Iris pigment epithelial cell (primary cell): ENCODE data around the gene RER1.

Experiments
- DNase-seq: peaks from one replicate; pipeline ENCODE4 v3.0.0-alpha.2; 2011; ENCODE audit warnings: low read depth

The RER1 gene

DNA sequence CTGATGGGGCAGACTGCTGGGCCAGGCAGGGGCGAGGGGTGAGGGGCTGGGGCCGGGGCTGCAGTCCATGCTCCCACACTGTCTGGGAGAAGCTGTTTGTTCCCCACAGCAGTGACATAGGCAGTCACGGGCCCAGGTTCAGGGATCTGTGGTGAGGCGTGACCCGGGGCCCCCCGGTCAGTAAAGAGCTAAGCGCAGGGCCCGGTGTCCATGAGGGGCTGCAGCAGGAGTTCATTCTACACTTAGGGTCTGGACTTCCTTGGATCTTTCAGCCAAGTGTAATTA, 16.3 kb downstream of the RER1 start:
- DNase-seq: no peak

DNA sequence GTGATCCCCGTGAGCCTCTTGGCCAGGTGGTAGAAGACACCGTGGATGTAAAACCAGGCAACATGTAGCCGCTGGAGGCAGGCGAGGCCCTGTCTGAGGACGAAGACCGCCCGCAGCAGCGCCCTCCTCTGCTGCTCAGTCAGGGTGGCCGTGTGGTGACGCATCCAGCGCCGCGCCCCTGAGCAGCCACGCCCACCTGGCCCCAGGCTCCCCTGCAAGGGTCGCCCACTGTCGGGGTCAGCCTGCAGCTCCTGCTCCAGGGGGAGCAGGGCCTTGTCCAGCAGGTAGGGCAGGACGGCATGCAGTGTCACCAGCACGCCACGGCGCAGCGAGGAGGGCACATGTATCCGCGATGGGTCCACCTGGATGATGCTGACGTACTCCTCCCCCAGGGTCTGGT, 16.8 kb downstream of the RER1 start:
- no peak for DNase-seq

DNA sequence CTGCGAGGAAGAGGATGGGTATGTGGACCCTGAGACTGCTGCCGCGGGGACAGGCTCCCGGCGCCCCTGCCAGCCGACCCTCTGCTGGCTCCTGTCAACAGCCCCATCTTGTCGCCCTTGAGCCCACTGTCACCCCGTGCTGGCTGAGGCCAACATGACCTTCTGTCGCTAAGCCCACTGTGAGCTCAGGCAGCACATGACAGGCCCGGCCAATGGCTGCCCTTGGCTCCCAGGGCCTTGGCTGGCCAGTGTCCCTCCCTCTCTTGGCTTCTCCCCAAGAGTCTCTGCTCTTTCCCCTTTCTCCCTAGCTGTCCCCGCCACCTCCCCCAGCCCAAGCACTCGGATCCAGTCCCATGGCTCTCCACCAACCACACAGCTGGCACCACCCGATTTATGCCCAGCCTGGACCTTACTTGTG, 17.2 kb downstream of the RER1 start:
- DNase-seq: no peak

DNA sequence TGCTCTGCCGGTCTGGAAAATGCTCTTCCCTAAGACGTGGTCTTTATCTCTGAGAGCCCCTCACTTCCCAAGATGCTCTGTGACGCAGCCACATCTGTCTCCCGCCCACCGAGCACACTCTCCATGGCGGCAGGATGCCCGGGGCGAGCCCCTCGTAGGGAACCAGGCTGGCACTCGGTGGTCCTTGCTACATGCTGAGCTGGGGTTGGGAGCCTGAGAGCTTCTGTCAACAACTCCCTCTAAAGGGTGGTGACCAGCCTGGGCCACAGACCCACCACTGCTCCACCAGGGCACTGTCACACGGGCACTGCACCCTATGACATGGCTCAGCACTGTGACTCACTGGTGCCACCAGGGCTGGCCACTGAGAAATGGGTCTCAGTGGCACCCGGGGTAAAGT, 18.1 kb downstream of the RER1 start:
- no peak for DNase-seq

DNA sequence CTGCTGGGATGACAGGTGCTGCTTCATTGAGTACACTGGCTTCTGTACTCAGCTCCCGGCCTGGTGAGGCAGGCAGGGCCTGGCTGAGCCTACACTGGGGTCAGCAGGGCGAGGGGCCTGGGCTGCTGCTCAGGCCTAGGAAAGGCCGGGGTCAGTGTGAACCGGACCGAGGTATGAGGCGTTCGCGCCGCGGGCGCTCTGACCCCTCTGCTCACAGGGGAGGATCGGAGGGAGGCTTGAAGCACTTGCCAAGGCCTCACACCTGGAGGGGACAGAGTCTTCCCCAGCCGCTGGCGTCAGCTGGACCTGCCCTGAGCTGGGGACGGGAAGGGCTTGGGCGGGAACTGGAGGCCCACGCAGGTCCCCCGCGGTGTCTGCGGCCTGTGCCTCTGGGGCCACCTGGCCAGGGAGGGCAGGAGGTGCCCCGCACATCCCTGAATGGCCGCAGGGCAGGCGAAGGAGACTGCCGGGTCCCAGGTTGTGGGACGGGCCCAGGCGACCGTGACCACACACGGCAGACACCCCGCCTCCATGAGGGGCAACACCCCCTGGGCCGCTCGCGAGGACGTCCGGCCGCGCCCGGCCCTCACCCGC, 20.3 kb downstream of the RER1 start:
- no peak for DNase-seq

DNA sequence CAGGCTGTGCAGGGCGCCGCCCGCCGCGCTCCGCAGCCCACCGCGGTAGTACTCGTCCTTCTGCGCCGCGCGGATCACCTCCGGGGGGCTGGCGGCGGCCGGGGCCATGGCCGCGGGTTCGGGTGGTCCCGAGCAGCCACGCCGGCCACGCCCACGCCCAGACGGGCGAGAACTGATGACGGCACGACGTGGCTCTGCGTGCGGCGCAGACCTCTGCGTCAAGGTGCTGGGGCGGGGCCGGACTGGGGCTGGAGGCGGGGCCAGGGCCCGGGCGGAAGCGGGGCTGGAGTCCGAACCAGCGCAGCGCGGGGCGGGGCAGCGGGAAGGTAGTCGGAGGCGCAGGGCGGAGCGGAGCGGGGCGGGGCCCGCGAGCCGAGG, 20.7 kb downstream of the RER1 start, which contains the start of gene PEX10:
Gene PEX10, minus strand, starts transcription at position 170 of the 378 bp plus-strand sequence. Its CDS starts 62 bp downstream, at position 108.
- peak; percentile 94 for DNase-seq

DNA sequence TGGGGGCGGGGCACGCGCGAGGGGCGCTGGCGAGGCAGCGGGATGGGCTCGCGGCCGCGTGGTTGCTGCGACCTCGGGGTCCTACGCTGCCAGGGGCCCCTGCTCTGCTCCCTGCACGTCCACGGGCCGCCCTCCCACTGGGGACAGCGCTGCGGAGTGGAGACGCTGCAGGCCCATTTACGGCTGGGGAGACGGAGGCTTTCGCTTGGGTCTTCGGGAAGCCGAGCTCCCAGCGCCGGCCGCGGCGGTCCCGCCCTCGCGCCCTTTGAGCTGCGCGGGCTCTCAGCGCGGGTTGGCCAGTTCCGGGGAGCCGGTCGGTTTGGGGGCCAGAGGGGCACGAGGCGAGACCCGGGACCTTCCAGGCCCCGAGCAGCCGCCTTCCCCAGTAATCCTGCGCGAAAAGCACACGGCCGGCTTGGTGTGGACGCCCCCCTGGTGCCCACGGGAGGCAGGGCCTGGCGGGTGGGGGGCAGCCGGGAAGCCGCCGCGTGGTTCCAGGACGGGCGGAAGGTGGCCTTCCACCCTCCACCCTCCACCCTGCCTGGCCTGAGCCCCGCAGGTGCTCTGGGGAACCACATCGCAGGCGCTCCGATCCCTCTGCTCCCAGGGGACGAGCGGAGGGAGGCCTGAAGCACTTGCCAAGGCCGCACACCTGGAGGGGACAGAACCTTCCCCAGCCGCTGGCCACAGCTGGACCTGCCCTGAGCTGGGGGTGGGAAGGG, 21.3 kb downstream of the RER1 start:
- DNase-seq: peak; percentile 62

DNA sequence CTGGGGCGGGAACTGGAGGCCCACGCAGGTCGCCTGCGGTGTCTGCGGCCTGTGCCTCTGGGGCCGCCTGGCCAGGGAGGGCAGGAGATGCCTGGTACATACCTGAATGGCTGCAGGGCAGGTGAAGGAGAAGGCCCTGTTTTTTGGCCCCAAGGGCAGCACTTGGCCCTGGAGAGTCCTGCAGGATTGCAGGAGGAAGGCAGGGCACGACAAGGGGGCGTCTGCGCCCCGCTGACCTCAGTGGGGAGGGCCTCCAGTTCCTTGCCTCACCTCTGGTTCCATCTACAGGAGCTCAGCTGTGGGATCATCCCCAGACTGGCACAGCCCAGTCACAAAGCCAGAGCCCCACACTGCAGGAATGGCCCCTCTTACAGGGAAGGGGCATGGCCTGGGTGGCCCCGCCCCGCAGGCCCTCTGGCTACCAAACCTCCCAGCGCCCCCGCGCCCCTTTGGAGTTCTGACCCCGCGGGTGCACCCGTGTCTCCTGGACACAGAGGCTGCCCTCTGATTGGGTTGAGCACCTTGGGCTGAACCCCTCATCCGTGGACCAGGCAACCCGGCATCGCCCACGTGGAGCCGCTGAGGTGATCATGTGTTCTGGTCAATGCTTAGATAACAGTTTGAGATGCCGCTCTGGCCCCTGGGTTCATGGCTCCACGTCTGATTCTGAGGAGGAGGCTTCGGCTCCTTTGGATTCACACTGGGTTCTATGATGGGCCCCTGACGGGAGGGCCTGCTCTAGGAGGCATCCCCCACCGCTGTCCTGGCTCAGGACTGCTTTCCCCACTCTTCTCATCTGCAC, 22.1 kb downstream of the RER1 start:
- no peak for DNase-seq

DNA sequence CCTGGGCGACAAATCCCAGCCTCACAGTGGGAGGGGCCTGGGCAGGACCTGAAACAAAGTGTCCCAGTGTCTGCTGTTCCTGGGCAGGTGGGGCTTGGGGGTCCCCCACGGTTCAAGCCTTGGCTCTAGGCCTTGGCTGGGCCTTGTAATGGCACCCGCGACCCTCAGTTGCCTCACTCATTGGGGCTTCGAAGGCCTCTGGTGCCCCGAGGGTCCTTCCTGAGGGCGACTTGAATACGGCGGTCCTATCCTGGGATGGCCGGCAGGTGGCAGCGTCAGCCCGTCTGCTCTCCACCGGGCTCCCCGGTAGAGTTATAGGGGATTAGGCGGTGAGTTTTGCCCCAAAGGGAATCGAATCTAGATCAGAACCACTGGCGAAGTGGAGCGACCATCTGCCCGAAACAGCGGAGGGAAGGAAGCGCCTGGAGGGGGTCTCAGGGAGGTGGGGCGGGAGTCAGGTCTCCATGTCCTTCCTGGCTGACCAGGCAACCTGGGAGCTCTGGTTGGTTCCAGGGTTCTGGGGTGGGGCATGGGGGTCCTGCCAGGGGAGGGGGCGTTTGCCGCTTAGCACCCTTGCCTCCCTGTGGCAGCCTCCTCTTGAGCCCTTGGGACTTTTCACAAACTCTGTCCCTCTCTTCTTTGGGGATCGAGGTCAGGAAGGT, 22.8 kb downstream of the RER1 start:
- peak; percentile 42 for DNase-seq

DNA sequence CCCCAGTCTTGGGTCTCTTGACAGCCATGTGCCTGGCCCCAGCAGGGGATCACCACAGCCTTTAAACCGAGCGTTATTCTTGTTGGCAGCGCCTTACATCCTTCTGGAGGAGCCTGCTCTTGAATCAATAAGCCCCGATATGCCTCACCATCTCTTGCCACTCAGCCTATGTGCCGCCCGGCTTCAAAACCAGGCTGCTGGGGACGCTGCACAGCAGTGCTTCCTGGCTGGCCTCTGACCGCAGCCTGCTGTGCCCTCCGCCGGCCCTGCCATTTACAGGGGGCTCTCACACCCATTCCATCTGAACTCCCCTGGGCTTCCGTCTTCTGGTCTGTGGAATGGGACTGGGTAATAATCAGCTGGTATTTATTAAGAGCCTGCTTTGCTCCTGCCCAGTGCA, 23.7 kb downstream of the RER1 start:
- no peak for DNase-seq

DNA sequence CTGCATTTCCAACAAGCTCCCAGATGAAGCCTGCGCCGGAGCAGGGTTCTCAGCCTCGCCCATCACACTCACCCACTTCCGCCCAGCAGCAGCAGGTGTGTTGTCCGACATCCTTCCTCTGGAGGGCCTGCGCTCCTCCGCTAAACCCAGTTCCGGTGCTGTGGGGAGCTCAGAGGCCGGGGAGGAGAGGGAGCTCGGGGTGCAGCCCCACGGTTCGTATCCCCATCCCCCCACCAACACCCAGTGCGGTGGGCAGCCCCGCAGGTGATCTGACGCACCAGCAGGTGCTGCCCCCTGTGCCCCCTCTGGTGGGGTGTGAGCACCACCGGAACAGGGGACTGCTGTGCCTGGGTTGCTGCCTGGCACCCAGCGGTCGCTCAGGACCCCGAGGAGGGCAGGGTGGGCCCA, 24.2 kb downstream of the RER1 start:
- DNase-seq: no peak

DNA sequence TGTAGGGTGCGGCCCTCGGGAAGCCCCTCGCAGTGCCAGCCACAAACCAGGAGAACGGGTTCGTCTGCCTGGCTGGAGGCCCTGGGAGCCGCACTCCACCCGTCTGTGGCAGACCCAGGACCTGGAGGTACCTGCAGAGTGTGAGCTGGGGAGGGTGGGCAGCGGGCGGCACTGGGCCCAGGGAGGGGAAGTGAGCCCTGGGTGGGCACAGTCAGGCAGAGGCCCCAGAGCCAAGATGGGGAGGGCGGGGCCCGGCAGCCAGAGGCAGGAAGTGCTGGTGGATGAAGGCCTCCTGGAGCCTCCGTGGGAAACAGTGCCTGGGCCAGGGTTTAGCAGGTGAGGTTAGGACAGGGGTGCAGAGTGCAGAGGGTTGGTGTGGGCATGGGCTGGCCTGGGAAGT, 24.8 kb downstream of the RER1 start:
- DNase-seq: no peak

DNA sequence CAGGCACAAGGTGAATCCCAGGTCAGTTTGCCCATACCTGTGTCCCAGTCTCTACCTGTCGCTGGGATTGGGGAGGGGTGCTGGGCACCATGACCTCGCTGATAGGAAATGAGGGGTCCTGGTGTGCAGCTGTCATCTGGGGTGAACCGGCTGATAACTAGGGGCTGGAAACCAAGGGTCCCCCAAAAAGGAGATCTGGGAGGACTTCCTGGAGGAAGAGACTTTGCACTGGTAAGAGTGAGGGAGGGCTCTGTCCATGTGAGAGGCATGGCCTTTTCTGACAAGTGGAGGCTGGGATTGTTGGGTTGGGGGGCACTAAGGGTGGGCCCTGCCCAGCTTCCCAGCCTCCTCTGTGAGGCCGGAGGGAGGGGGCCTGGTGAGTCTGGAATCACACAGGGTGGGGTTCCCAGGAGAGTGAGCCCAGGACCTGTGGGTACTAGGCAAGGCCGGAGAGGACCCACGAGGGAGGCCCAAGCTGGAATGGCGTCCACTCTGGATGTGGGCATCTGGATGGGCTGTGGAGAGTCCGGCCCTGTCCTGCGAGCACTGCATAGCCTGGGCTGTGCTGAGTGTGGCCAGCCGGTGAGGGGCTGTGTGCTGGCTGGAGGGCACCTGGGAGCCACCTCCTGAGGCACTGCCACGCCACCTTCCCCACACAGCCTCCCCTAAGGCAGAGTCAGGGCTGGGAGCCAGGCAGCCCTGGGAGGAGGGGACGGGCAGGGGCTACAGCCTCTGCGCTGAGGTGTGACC, 25.6 kb downstream of the RER1 start:
- no peak for DNase-seq

DNA sequence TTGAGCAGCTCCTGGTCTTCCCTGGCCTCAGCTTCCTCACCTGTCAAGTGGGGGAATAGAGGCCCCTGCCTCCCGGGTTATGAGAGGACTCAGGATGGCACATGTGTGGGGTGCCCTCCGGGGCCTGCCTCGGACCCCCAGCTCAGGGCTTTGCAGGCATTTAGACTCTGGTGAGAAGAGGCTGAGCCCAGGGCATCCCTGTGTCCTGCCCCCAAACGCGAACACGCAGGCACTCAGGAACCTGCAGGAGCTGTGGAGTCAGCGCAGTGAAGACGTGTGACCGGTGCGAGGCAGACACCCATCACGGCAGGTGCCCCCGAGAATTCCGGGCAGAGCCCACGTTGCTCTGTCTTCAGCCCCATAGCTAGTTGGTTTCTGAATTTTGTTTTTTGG, 26.2 kb downstream of the RER1 start:
- no peak for DNase-seq

DNA sequence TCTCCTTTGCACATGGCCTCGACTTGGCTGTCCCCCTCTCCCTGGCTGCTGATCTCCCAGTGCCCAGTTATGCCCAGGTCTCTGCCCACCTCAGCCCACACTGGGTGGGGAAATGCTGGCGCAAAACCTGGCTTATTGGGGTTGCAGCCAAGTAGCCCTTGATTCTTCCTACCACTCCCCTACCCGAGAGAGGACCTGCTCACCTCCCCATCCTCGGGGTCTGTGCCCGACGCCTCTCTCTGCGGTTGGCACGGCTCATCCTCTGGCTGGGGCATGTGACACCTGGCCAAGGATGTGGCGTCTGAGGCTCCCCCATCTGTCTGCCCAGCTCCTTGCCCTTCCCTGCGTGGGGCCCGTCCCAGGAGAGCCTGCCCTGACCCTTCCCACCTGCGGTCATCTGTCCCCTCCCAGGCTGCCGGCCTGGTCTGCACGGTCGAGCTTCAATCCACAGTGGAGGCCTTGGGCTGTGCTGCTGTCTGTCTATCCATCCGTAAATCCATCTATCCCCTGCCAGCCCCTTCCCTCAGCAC, 27.2 kb downstream of the RER1 start:
- no peak for DNase-seq

DNA sequence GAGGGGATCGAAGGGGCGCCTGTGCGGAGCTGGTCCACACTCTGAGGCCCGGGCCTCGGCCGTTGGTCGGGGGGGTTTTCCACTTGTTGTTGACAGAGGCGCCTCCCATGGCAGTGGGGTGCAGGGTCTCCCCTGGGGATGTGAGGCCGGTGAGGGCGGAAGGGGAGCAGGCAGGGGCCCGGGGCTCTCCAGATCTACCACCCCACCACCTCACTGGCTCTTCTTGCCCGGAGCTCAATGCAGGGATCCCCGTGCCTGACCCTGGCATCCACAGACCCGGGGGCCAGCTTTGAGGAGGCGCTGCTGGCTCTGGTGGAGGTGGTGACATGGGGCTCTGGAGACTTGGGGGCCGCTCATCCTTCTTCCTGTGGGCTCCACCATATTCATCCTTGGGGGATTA, 27.8 kb downstream of the RER1 start:
- no peak for DNase-seq

DNA sequence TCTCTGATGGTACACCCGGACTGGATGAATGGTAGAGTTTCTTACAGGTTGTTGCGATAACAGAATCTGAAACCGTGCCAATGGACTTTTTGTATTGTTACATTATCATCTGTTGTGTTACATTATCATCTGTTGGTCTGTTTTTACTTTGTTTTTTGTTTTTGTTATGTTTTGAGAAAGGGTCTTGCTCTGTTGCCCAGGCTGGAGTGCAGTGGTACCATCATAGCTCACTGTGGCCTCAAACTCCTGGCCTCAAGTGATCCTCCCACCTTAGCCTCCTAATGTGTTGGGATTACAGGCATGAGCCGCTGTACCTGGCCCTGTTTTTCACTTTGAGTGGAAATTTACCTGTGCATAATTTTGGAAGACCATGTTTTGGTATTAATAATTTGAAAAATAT, 30.9 kb downstream of the RER1 start:
- DNase-seq: no peak

DNA sequence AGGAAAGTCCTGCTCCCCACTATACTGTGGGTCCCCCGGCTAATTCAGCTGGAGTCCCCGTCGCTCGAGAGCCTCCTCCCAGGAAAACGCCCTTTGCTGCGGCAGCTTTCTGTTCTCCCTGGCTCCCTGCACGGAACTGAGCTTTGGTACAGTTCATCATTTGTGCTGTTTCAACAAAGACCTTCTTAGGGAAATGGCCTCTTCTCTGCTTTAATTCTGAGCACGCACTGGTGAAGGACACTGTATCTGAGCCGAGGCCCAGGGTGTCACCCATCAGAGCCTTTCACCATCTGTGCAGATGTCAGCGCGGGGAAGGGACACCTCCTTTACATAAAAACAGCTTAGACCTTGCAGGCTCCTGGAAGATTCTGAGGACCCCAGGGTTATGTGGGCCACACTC, 34.3 kb downstream of the RER1 start:
- no peak for DNase-seq

DNA sequence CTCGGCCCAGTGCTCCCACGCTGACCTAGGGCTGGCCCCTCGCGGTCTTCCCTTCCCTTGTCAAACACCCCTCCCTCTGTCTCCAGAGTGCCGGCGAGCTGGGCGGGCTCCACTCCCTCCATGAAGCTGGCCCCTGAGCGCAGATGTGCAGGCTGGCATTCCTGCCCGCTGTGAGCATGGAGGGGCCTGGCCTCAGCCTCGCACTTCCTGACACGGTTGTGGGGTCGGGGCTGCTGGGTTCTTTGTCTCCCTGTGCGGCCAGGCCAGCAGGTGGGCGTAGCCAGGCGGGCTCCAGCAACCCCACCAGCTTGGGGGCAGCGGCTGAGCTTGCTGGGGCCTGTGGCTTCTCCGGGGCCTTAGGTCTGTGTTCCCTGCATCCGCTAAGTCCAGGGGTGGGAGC, 34.9 kb downstream of the RER1 start:
- DNase-seq: no peak

DNA sequence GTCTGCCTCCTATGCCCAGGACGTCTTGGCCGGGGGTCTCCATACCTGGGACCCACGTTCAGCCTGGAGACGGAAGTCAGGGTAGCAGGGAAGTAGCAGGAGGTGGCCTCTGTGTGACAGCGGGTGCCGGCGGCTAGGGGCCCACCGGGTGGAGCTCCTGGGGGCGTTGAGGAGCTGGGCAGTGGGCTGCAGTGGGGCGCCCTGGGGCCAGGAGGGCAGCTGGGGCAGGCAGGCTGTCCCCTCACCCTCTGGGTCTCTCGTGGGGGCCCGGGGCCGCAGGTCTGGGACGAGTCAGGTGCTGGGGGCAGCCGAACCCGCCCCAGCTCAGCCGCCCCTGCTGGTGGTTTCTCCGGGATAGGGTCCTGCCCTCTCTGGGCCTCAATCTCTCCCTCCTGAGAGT, 35.4 kb downstream of the RER1 start:
- DNase-seq: no peak

DNA sequence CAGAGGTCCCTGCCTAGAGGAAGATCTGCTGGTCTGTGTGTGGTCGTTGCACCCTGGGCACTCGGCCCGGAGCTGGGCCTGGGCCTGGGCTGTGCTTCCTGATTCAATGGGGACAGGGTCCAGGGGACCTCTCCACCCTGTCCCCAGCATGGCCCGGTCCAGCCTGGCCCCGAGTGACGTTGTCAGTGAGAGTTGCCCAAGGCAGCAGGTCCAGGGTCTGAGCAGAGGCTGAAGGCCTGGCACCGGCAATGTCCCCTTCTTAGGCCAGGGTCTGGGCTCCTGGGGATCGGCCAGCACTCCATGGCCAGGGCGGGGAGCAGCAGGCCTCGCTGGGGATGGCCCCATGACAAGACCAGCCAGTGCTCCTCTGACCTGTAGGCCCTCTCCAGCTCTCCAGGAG, 36.3 kb downstream of the RER1 start:
- no peak for DNase-seq

DNA sequence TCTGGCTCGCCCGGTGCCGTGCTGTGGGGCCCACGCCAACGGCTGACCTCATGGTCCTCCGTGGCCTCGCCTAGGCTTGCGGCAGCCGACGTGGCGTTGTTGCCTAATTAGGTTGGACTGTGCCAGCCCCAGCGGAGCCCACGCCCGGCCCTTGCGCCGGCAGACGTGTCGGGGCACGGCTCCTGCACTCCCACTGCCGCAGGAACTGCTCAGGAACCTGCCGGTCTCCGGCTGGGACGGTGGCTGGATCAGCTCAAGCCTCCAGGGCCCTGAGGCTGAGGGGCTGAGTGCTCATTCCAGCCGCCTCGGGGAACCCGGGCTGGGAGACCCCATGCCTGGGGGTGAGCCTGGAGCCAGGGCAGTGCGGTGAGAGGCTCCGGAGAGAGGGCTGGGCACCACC, 36.8 kb downstream of the RER1 start:
- no peak for DNase-seq
